Endothelial cell of umbilical vein (primary cell): ENCODE results near the gene AKNA. TPM values are rescaled to one million over a fixed set of nuclear protein-coding genes. Genes with fewer than 3 reads are reported as not detected.

Source experiments
- BruUV-seq: library from RNA; stranded (reverse); fragments of 400-500 nt; replicated peaks from 2 replicates; lab custom pipeline; 2021; lab: Mats Ljungman, UMichigan
- CTCF ChIA-PET: fragments of 300-600, 350-600 bp; sonication (Branson Sonifier 250); formaldehyde crosslinking; loops from one replicate; lab custom pipeline; 2021; ENCODE audit warnings: antibody characterized with exemption, inconsistent platforms; lab: Charles Lee
- POLR2A ChIA-PET: fragments of 300-600, 350-600 bp; sonication (Branson Sonifier 250); formaldehyde crosslinking; loops from one replicate; lab custom pipeline; 2021; ENCODE audit warnings: antibody characterized with exemption, inconsistent platforms; lab: Charles Lee
- DNase-seq: peaks from one replicate; pipeline ENCODE4 v3.0.0-alpha.2; 2011; ENCODE audit warnings: low read depth, low spot score
- FAIRE-seq: peaks from 2 replicates; lab custom pipeline; 2011; peaks lifted over from hg19 to GRCh38; lab: Jason Lieb, UNC
- H2AFZ ChIP-seq: 2 replicates; pipeline ENCODE4 v1.6.0; 2012; ENCODE audit warnings: low read depth, low read length, control low read depth, inconsistent platforms
- H3K27ac ChIP-seq: 2 replicates; pipeline ENCODE4 v1.5.1; 2011; ENCODE audit warnings: low read depth, mild to moderate bottlenecking, control low read depth, low read length, moderate library complexity; ENCODE audit not compliant: insufficient read depth
- H3K27me3 ChIP-seq, 2 experiments: 2 replicates each; pipeline versions ENCODE4 v1.6.0 to v1.6.1; 2011; ENCODE audit warnings: low read length in 2 of 2, mixed read lengths in 1 of 2; ENCODE audit not compliant: control insufficient read depth in 2 of 2, insufficient read depth in 2 of 2
- H3K36me3 ChIP-seq, 2 experiments: 2 replicates in 1 of 2; 3 replicates in 1 of 2; pipeline ENCODE4 v1.5.1; 2011; ENCODE audit warnings: low read length in 2 of 2, mild to moderate bottlenecking in 1 of 2, moderate library complexity in 1 of 2; ENCODE audit not compliant: control insufficient read depth in 2 of 2, insufficient read depth in 2 of 2; ENCODE audit errors: extremely low read depth in 1 of 2
- H3K4me1 ChIP-seq: 3 replicates; pipeline ENCODE4 v1.5.1; 2011; ENCODE audit warnings: mild to moderate bottlenecking, low read length; ENCODE audit not compliant: control insufficient read depth, insufficient read depth; ENCODE audit errors: extremely low read depth
- H3K4me2 ChIP-seq: 2 replicates; pipeline ENCODE4 v1.6.1; 2011; ENCODE audit warnings: low read length, control low read depth, mixed read lengths; ENCODE audit not compliant: insufficient read depth
- H3K4me3 ChIP-seq, 3 experiments: fragments of 200-600 bp in 1 of 3; sonication (generic), shearing (Covaris generic) in 1 of 3; replicated peaks in 1 of 3; 2 replicates each; pipeline ENCODE4 v1.5.1; 2011 to 2016; ENCODE audit warnings: control low read depth in 3 of 3, low read length in 3 of 3, mild to moderate bottlenecking in 2 of 3, inconsistent platforms in 1 of 3, low read depth in 1 of 3, moderate library complexity in 1 of 3; ENCODE audit not compliant: insufficient read depth in 1 of 3
- H3K79me2 ChIP-seq: 2 replicates; pipeline ENCODE4 v1.6.0; 2012; ENCODE audit warnings: low read length, inconsistent platforms; ENCODE audit not compliant: control insufficient read depth, insufficient read depth
- H3K9ac ChIP-seq: replicated peaks from 2 replicates; pipeline ENCODE3; 2011; ENCODE audit warnings: low read length, control low read depth; ENCODE audit not compliant: insufficient read depth; ENCODE audit errors: extremely low read depth
- H3K9me1 ChIP-seq: replicated peaks from 3 replicates; pipeline ENCODE4 v1.6.0; 2011; ENCODE audit warnings: mild to moderate bottlenecking, low read length; ENCODE audit not compliant: control insufficient read depth, insufficient read depth; ENCODE audit errors: extremely low read depth
- H3K9me3 ChIP-seq: replicated peaks from 2 replicates; pipeline ENCODE4 v1.5.1; 2012; ENCODE audit warnings: low read length, inconsistent platforms; ENCODE audit not compliant: control insufficient read depth, insufficient read depth
- H4K20me1 ChIP-seq: replicated peaks from 2 replicates; pipeline ENCODE3; 2011; ENCODE audit warnings: mild to moderate bottlenecking, low read length; ENCODE audit not compliant: control insufficient read depth, insufficient read depth; ENCODE audit errors: extremely low read depth
- CTCF ChIP-seq, 2 donors: IDR thresholded peaks; 1 replicate in 1 of 2; 2 replicates in 1 of 2; pipeline ENCODE4 v1.5.1; 2011; ENCODE audit warnings: low read length in 2 of 2, mild to moderate bottlenecking in 2 of 2, moderate library complexity in 2 of 2, control low read depth in 1 of 2, inconsistent platforms in 1 of 2, low read depth in 1 of 2; ENCODE audit not compliant: insufficient read depth in 1 of 2; ENCODE audit errors: extremely low read depth in 1 of 2
- EZH2 ChIP-seq: IDR thresholded peaks from 2 replicates; pipeline ENCODE4 v1.6.1; 2012; ENCODE audit warnings: borderline replicate concordance, low read depth, mild to moderate bottlenecking, moderate library complexity, low read length, inconsistent platforms; ENCODE audit not compliant: severe bottlenecking
- FOS ChIP-seq: IDR thresholded peaks from 2 replicates; pipeline ENCODE4 v1.6.1; 2011; ENCODE audit warnings: mild to moderate bottlenecking, low read length, moderate library complexity, borderline replicate concordance; ENCODE audit not compliant: insufficient read depth
- GATA2 ChIP-seq: IDR thresholded peaks from 2 replicates; pipeline ENCODE4 v1.7.0; 2011; ENCODE audit warnings: low read depth, mild to moderate bottlenecking, moderate library complexity, mixed read lengths, low read length; ENCODE audit not compliant: insufficient read length, insufficient read depth
- JUN ChIP-seq: IDR thresholded peaks from 2 replicates; pipeline ENCODE4 v1.6.1; 2011; ENCODE audit warnings: borderline replicate concordance, low read depth; ENCODE audit not compliant: insufficient read length, insufficient read depth
- MAX ChIP-seq: IDR thresholded peaks from 2 replicates; pipeline ENCODE4 v1.6.1; 2011; ENCODE audit not compliant: insufficient read depth, insufficient read length
- MYC ChIP-seq: IDR thresholded peaks from one replicate; pipeline ENCODE4 v1.6.1; 2011; ENCODE audit warnings: mild to moderate bottlenecking, low read depth, low read length
- POLR2A ChIP-seq: IDR thresholded peaks from 2 replicates; pipeline ENCODE4 v1.6.1; 2012; ENCODE audit warnings: low read depth, mild to moderate bottlenecking, control low read depth, low read length
- POLR2AphosphoS5 ChIP-seq: IDR thresholded peaks from 2 replicates; pipeline ENCODE4 v1.6.1; 2012; ENCODE audit warnings: low read depth, mild to moderate bottlenecking, control low read depth, low read length, moderate library complexity; ENCODE audit not compliant: insufficient read depth
- dilution Hi-C: fragments of 300-500 bp; cut with MboI; formaldehyde crosslinking; loops from one replicate; pipeline ENCODE4 v1.15.0; 2019; ENCODE audit warnings: low sequenced_read_pairs; ENCODE audit not compliant: extremely low pct_ligation_motif_present
- intact Hi-C: fragments of 100-400 bp; cut with micrococcal nuclease; formaldehyde crosslinking; loops from one replicate; pipeline ENCODE4 v1.10.0; 2022
- polyA plus RNA-seq, 4 experiments: library from polyadenylated mRNA; depleted of rRNA in 3 of 4; stranded (reverse) in 3 of 4; unstranded in 1 of 4; fragments of >200 nt; gene quantifications; 2 replicates each; pipeline versions ENCODE4 v1.2.1 to v1.2.3, GENCODE V29; 2011 to 2012; ENCODE audit warnings: missing spikeins in 1 of 4
- total RNA-seq: library from RNA; stranded (reverse); gene quantifications from 2 replicates; pipeline ENCODE4 v1.2.3, GENCODE V29; 2021

The AKNA gene
- total and polyA plus RNA-seq, 2 donors (not counting 3 experiments of a cell fraction or from before 2014, with no cell fraction given), result 11.3 to 22.4 TPM

- Histone ChIP-seq H3K79me2 (no peaks in the 10 kb centered on the region), H2AFZ (no peak overlapping the region), H3K27ac (no peak overlapping the region), H3K36me3 (no peaks in the 10 kb centered on the region), H3K4me3 (no peak overlapping the region), H3K9me1 (no peaks in the 10 kb centered on the region), H4K20me1 (no peaks in the 10 kb centered on the region), H3K9me3 (no peaks in the 10 kb centered on the region), H3K4me2 (no peak overlapping the region), H3K27me3 (no peaks in the 10 kb centered on the region), H3K9ac (no peak overlapping the region), H3K4me1 (no peaks in the 10 kb centered on the region)
- no TSS peak for BruUV-seq
- DNase-seq, result no peak
- ChIA-PET CTCF (interaction anchor here (0.7 to 9.5 kb wide), 4 partner anchors 8 to 611 kb away, joined by 3 to 397 read pairs (median 4); partner anchors contain the start of gene TEX53), POLR2A (no interaction called here)
- no peak for TF ChIP-seq MAX
- TF ChIP-seq POLR2A, result no peak
- no peak for TF ChIP-seq POLR2AphosphoS5
- TF ChIP-seq FOS, result no peak
- TF ChIP-seq EZH2, result no peak
- TF ChIP-seq MYC, result no peak
- TF ChIP-seq JUN, result no peak
- dilution Hi-C loops (no loop called here), intact Hi-C loops (no loop called here)
- no peak for FAIRE-seq
These were observed 15.5 kb upstream of the AKNA start for GRCh38 chr9:114403153-114403756.

GRCh38 chr9:114401344-114401743 is 13.6 kb upstream of the AKNA start:
- H3K27ac ChIP-seq, result no peak overlapping the region
- intact Hi-C loops, result no loop called here
- no TSS peak for BruUV-seq

More at GRCh38 chr9:114401344-114401743, 13.6 kb upstream of the AKNA start:
- POLR2A ChIA-PET, result no interaction called here
- Histone ChIP-seq H4K20me1 (no peaks in the 10 kb centered on the region), H3K36me3 (no peaks in the 10 kb centered on the region), H3K9ac (no peak overlapping the region), H3K4me2 (no peak overlapping the region), H3K27me3 (no peaks in the 10 kb centered on the region), H3K4me3 (no peak overlapping the region), H2AFZ (no peak overlapping the region), H3K4me1 (no peaks in the 10 kb centered on the region), H3K79me2 (no peaks in the 10 kb centered on the region), H3K9me1 (no peaks in the 10 kb centered on the region), H3K9me3 (no peaks in the 10 kb centered on the region)
- TF ChIP-seq CTCF (IDR thresholded peaks at IDR 0.05; ENCODE audit: extremely low read depth in 1 of 2, insufficient read depth in 1 of 2, low read depth in 1 of 2, low read length in 2 of 2) (no peak), POLR2AphosphoS5 (no peak), MYC (no peak), FOS (no peak), POLR2A (no peak), MAX (no peak), GATA2 (no peak), EZH2 (no peak), JUN (no peak)
- CTCF ChIA-PET, result interaction anchor here (1.5 to 9.5 kb wide), 3 partner anchors 52 to 260 kb away, joined by 3 to 397 read pairs (median 4); partner anchors contain the start of gene TEX53
- FAIRE-seq, result no peak
- DNase-seq, result no peak
- dilution Hi-C loops, result no loop called here
